Measurements from ENCODE around the gene BMP6. TPM values are rescaled to one million over a fixed set of nuclear protein-coding genes. Genes with fewer than 3 reads are reported as not detected.

BMP6 gene
- total RNA-seq, 1 experiment from 2014 or later, result 13.6 TPM

GRCh38 chr6:7883381-7883780 is 157.5 kb downstream of the BMP6 start:
- no TSS peak for BruUV-seq (replicated peaks)
- peaks cover 32% of the 10 kb centered on the region for H3K36me3 ChIP-seq (ENCODE audit: control insufficient read depth, insufficient read depth, low read length)
- no peak overlapping the region for H3K4me3 ChIP-seq (ENCODE audit: low read depth in 2 of 2, low read length in 2 of 2)
- in situ Hi-C loops (cut with HindIII; ENCODE audit: low pct_unique_long_range_greater_than_20kb, low sequenced_read_pairs) (no loop called here), intact Hi-C loops (cut with micrococcal nuclease; ENCODE audit: unreplicated experiment) (no loop called here)
- POLR2A ChIA-PET, result no interaction called here
- TF ChIP-seq TCF7L2 (IDR thresholded peaks at IDR 0.05; ENCODE audit: low read depth, low read length) (no peak), POLR2AphosphoS5 (IDR thresholded peaks at IDR 0.05; ENCODE audit: low read depth, low read length) (no peak), REST (IDR thresholded peaks at IDR 0.05; ENCODE audit: insufficient read depth in 1 of 2, low read depth in 2 of 2, low read length in 1 of 2) (no peak), SIN3A (IDR thresholded peaks at IDR 0.05; ENCODE audit: borderline replicate concordance, insufficient read depth, low read depth, low read length) (no peak), CTCF (IDR thresholded peaks at IDR 0.05) (no peak)
- no peaks in the 10 kb centered on the region for H3K9me3 ChIP-seq (ENCODE audit: control insufficient read depth, insufficient read depth, low read depth, low read length)
- no peaks in the 10 kb centered on the region for H3K27me3 ChIP-seq (ENCODE audit: control insufficient read depth, insufficient read depth, low read length)
- no peak overlapping the region for H3K27ac ChIP-seq (ENCODE audit: low read length)
- no peak for ATAC-seq
- H3K4me1 ChIP-seq (ENCODE audit: control insufficient read depth, insufficient read depth, low read length), result no peaks in the 10 kb centered on the region
- CTCF ChIA-PET, result no interaction called here
- no peak for DNase-seq (ENCODE audit: low read depth, low spot score)

- TF ChIP-seq TCF7L2 (IDR thresholded peaks at IDR 0.05; ENCODE audit: low read depth, low read length) (no peak), REST (IDR thresholded peaks at IDR 0.05; ENCODE audit: insufficient read depth in 1 of 2, low read depth in 2 of 2, low read length in 1 of 2) (no peak), CTCF (IDR thresholded peaks at IDR 0.05) (no peak), SIN3A (IDR thresholded peaks at IDR 0.05; ENCODE audit: borderline replicate concordance, insufficient read depth, low read depth, low read length) (no peak), POLR2AphosphoS5 (IDR thresholded peaks at IDR 0.05; ENCODE audit: low read depth, low read length) (no peak)
- H3K27me3 ChIP-seq (ENCODE audit: control insufficient read depth, insufficient read depth, low read length), result no peaks in the 10 kb centered on the region
- DNase-seq (ENCODE audit: low read depth, low spot score), result no peak
- H3K4me3 ChIP-seq (ENCODE audit: low read depth in 2 of 2, low read length in 2 of 2), result no peak overlapping the region
- ATAC-seq, result no peak
- BruUV-seq (replicated peaks), result no TSS peak
- ChIA-PET POLR2A (no interaction called here), CTCF (no interaction called here)
- intact Hi-C loops (cut with micrococcal nuclease; ENCODE audit: unreplicated experiment), result no loop called here
- H3K36me3 ChIP-seq (ENCODE audit: control insufficient read depth, insufficient read depth, low read length), result peaks cover 38% of the 10 kb centered on the region
- no peaks in the 10 kb centered on the region for H3K4me1 ChIP-seq (ENCODE audit: control insufficient read depth, insufficient read depth, low read length)
- H3K9me3 ChIP-seq (ENCODE audit: control insufficient read depth, insufficient read depth, low read depth, low read length), result no peaks in the 10 kb centered on the region
- in situ Hi-C loops (cut with HindIII; ENCODE audit: low pct_unique_long_range_greater_than_20kb, low sequenced_read_pairs), result no loop called here
- H3K27ac ChIP-seq (ENCODE audit: low read length), result no peak overlapping the region
These were observed 160.2 kb downstream of the BMP6 start for GRCh38 chr6:7886132-7886531.
